Activated CD8-positive, alpha-beta memory T cell treated with anti-CD3 and anti-CD28 coated beads, Interleukin-2, amount 50 U/mL, for 1 hour (primary cell): ENCODE data around the gene FBXO24.
"Not testable (repeated sequence)": the region's sequence is repeated elsewhere in the genome, so short reads cannot be mapped to it uniquely, and the experiment has no call there.

Experiments used
- DNase-seq: peaks from one replicate; pipeline ENCODE4 v3.0.0-alpha.2; 2020; ENCODE audit errors: extremely low read depth

The FBXO24 gene, protein sequence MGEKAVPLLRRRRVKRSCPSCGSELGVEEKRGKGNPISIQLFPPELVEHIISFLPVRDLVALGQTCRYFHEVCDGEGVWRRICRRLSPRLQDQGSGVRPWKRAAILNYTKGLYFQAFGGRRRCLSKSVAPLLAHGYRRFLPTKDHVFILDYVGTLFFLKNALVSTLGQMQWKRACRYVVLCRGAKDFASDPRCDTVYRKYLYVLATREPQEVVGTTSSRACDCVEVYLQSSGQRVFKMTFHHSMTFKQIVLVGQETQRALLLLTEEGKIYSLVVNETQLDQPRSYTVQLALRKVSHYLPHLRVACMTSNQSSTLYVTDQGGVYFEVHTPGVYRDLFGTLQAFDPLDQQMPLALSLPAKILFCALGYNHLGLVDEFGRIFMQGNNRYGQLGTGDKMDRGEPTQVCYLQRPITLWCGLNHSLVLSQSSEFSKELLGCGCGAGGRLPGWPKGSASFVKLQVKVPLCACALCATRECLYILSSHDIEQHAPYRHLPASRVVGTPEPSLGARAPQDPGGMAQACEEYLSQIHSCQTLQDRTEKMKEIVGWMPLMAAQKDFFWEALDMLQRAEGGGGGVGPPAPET

DNA sequence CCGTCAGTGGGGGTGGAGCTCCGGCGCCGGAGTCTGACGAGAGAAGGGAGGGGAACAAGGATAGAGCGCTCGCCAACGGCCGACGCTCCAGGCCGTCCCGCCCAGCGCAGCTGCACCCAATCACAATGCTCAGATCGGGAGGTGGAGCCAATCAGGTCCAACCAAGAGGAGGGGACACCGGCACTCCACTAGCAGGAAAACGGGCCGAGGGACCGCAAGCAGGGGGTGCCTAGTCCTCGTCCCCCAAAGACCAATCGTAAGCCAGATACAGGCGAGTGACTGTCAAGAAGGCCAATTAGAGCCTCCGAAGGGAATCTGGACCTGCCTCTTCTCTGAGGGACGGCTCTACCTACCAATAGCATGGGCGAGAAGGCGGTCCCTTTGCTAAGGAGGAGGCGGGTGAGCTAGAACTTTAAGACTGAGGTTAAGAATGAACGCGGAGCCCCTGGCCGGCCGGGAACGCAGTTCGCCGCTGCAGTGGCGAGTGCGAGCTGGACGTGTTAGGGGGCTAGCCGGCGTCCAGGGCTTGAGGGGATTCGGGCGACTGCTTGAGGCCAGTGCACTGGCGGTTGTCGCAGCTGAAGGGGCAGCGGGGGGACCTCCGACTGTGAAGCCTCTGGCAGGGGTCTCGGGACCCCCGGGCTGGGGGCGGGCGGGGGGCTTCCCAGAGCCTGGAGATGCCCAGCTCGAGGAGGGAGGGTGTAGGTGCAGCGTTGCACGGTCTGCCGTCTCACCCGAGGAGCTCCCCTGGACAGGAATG is at the start of gene FBXO24:
TSS of gene FBXO24 (plus strand) at position 63 of the 760 bp plus-strand sequence. CDS start at position 361, 298 bp downstream.
- peak; percentile 99 for DNase-seq

DNA sequence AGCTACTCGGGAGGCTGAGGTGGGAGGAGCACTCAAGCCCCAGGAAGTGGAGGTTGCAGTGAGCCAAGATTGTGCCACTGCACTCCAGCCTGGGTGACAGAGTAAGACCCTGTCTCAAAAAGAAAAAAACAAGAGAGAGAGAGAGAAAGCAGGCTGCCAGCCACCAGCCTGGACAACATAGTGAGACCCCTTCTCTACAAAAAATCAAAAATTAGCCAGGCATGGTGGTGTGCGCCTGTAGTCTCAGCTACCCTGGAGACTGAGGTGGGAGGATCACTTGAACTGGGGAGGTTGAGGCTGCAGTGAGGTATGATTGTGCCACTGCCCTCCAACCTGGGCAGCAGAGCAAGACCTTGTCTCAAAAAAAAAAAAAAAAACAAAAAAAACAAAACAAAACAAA is 49.4 kb upstream of the FBXO24 start:
- DNase-seq, result not testable (repeated sequence)

DNA sequence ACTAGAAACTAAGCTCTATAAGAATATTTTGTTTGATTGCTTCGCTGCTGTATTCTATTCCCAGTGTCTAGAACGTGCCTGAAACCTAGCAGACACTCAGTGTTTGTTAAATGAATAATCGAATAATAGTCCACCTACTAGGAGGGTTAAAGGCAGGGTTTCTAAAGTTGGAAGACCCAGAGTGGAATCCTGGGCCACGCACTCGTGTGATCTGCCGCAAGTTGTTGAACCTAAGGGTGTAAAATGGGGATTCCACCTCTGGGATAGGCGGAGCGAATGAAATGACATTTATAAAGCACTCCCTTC is 47.8 kb upstream of the FBXO24 start:
- no peak for DNase-seq

DNA sequence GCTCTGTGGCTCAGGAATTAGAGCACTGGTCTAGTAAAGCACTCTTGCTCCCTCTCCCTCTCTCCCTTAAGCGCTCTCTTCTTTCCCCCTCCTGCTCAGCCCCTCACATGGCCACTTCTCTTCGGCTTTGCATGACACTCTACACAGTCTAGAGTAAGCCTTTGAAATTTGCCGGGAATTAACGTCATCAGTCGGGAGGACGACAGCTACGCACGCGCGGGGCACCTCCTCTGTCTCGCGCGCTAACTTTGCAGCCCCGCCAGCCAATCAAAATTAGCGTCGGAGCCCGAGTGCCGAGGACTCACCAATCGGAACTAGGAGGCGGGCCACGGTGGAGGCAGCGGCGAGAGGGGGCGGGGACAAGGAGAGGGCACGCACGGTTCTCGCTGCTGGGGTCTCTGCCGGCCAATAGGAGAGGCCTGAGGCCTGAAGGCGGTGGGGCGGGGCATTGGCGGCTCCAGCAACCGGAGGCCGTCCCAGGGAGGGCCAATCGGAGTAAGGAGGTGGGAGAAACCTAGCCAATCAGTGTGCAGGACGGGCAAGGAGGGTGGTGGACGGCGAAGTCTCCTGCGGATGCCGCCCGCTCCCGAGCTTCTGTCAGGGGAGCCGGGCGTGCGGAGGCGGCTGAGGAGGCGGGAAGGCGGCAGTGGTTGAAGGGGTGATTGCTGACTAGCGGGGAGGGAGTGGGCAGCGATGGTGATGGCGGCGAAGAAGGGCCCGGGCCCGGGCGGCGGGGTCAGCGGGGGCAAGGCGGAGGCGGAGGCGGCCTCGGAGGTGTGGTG is 47.3 kb upstream of the FBXO24 start, which contains the start of gene AGFG2:
TSS of gene AGFG2 (plus strand) at position 550 of the 782 bp plus-strand sequence. CDS start at position 694, 144 bp downstream.
- DNase-seq, result peak; percentile 100

DNA sequence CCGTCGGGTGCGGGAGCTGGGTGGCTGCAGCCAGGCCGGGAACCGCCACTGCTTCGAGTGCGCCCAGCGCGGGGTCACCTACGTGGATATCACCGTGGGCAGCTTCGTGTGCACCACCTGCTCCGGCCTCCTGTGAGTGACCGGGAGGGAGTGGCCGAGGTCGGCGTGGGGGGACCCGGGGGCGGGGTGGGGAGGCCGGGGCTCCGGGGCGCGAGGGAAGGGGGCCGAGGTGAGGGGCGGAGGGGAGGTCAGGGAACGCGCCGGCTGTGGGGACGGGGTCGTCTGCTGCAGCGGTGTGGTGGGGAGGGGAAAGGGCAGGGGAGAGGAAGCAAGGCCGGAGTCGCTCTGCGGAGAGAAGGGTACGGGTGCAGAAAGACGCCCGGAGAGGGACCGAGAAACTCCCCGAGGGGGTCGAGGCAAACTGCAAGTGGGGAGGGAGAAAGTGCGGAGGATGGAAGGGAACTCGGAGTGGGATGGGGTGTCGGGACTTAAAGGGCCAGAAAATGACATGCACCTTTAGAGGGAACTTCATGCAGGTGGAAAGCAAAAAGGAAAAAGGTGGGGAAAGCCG is 46.6 kb upstream of the FBXO24 start:
- no peak for DNase-seq

DNA sequence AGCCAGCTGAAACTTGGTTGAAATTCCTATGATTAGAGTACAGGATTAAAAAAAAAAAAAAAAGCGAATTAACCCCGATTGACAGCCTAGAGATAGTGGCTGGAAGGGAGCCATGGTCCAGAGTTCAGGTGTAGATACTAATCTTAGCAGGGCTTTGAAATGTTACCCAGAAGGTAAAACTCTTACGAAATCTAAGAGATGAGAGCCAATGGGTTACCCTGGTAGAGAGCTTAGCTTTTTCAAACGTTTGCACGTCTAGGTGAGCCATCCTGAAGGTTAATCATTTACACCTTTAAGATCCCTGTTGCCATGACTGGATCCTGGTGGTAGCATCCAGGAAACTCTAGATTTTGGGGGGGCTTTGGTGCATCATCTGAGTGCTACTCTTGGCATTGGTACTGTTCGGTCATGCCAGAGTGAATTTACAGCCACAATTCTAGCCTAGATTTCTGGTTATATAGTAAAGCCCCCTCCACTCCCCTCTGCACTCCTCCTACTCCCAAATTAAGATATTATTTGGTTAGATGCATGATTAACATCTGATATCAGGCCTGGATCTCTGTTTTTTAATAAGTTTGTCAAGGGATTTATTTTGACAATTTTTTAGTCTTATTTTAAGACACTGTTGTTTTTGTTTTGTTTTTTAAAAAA is 45.9 kb upstream of the FBXO24 start:
- DNase-seq, result no peak

DNA sequence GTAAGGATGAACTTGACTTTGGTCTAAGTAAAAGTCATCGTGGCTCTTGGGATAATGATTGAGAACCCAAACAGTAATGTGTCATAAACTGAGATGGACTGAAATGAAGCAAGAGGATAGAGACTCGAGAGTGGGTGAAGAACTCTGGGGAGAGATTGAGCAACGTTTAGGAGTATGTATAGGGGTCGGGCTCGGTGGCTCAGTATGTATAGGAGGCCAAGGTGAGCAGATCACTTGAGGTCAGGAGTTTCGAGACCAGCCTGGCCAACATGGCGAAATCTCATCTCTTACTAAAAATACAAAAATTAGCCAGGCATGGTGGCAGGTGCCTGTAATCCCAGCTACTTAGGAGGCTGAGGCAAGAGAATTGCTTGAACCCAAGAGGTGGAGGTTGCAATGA is 44.8 kb upstream of the FBXO24 start:
- not testable (repeated sequence) for DNase-seq

DNA sequence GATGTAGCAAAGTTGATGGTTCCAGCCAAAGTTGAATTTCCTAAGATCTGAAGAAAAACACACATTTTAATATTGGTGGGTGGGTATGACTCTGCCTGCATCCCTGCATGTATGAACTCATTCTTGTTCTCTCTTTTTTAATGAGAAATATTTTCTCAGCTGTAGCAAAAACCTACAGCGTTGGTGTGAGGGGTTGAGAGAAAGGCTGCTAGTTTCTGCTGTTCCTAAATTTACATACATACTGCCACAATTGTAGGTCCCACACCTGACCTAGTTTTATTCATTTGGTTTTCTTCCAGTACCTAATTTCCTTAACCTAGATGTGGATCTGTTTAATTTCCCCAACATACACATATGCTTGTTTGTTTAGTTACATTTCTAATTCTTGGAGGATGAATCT is 42.5 kb upstream of the FBXO24 start:
- DNase-seq, result no peak

DNA sequence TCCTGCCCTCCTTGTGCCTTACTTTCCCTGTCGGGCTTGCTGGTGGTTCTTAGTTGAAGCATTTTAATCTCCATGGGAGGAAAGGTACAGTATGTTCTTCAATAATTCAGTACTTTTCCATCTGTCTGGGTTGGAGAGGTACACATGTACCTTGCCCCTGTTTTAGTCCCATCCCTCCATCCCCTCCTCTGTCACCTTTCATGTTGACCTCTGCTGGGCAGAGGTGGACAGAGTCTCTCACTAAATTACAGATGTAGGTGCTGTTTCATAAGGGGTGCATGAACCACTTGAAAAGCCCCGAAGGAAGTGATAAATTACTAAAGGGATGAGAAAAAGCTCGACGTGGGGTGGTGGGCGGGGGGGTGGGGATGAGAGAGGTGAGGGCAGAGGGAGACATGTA is 41.7 kb upstream of the FBXO24 start:
- DNase-seq, result no peak

DNA sequence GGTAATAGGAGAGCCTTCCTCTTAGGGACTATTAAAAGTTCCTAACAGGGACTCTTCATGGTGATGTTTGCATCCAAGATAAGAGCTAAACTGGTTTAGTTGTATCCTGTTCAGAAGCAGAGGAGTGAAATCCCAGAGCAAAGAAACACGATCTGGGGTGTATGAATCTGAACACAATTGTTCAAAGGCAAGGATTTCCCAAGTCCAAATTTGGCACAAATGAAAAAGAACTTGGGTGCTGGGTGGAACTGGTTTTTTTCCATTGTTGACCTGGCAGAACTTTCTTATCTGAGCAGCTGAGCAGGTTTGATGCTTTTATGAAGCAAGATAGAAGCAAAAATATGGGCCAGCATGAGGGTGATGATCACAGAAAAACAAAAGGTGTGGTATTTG is 41.2 kb upstream of the FBXO24 start:
- DNase-seq, result no peak

DNA sequence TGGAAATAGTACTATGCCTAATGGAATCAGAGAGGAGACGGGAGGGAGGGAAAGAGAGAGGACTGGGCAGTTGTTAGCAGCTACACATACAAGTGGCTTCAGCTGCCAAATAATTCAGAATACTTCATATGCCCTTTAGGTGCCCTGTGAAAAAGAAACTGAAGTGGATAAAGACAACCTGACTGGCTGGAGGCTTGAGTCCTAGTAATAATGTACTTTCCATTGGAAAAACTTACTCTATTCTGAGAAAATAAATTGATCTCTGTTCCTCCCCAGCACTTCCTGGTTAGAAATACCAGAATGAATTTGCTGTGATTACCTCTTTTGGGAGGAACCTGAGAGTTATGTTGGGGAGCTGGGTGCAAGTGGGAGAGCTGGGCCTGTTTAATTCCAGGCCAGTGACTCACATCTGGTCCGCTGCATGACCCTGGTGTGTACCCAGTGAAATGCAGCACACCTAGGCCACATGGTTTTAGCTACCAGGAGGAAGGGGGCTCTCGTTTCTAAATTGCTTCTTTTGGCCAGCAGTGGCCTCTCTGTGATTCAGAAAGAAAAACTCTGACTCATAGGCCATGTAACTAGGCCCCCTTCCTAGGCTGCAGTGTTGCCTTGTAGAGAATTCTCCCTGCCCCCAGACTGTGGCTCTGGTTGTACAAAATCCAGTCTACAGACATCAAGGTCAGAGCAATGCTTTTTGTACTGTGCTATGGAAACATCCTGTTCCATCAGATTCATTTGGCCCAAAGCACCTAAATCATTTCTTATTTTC is 40.6 kb upstream of the FBXO24 start:
- no peak for DNase-seq

DNA sequence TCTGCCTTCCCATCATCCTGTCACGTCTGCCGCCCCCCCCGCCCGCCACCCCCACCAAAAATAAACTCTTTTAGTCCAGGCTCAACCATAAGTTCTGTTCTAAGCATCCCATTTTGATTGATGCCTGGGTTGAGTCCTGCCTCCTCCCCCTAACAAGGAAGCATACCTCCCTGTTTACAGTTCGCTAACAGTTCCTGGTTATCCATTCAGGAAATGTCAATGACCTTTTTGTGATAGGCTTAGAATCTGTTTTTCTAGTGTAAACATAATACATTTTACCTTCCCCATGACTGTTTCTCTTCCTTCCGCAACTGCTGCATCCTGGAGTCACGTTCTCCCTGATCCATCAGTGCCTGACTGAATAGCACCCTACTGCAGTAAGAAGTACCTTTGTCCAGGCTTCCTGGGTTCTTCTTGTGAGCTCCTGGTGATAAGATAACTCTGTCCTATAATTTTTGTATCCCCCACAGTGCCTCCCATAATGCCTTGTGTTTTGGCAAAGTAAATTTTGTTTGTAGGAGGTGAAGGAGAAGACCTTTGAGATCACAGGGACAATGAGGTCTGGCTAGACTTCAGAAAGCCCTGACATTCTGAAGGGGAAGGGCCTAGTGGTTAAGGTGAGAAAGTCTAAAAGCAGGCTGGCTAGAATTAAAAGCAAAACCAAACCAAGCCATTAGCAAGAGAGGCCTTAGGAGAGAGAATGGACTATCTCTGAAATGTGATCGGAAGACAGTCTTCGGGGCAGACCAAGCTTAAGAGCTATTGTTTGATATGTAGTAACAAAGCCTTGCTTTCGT is 39.8 kb upstream of the FBXO24 start:
- no peak for DNase-seq

DNA sequence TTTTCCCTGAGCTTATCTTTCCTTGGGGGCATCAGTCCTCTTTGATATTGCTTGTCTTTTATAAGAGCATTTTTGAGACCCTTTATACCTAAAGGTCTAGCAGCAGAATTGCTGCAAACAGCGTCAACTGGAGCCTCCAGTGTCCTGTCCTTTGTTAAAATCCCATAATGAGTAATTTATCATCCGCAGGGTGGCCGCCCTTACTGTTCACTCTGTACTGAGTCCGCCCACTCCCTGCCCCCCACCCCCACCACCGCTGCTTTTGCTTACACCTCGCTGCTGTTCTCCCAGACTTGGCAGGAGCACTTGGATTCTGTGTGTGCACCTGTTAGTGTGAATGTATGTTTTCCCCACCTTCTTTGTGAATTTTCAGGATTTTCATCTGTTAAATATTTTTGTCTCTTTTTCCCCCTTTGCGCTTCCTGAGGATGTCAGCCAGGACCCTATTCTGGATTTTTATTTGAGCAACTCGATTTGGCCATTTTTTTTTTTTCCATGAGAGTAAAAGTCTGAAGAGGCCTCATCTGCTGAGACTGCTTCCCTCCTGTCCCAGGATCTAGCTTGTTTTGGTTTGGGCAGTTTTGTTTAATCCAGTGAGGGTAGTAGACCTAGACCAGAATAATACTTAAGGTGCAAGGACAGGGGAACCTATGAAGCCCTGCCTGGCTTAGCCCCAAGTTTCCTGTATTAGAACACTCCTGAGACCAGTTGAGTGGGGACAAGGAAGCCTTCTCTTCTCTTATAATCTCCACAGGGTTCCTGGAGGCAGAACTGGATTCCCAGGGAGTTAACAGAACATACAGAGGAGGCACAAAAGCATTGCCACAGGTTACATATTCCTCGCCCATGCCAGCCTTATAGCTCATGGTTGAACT is 39.0 kb upstream of the FBXO24 start:
- DNase-seq, result no peak

DNA sequence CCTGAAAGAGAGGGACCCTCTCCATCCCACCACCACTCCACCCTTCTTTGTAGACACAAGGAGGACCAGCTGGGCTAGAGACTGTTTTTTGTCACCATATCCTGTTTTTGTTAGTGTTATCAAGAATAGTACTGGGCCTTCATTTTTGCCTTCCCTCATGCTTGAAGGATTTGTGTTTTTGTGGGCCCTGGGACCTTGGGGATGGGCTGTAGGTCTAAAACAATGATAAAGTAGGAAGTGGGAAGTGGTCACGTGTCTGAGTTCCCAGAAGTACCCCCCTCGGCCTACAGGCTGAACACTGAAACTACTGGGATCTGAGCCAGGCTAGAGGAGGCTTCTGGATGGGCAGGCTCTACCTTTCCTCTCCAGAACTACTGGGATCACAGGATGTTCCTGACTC is 38.3 kb upstream of the FBXO24 start:
- DNase-seq, result no peak

DNA sequence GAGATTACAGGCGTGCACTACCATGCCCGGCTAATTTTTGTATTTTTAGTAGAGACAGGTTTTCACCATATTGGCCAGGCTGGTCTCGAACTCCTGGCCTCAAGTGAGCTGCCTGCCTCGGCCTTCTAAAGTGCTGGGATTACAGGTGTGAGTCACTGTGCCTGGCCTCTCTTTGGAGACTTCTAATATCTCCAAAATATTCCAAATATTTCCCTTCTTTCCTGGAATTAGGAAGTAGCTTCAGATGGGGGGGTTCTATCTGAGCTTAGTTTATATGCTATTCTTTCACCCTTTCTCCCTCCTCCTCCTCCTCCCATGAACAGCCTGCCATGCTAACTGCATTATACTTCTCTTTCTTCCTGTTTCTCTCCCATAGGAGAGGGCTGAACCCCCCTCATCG is 37.7 kb upstream of the FBXO24 start:
- DNase-seq, result not testable (repeated sequence)

DNA sequence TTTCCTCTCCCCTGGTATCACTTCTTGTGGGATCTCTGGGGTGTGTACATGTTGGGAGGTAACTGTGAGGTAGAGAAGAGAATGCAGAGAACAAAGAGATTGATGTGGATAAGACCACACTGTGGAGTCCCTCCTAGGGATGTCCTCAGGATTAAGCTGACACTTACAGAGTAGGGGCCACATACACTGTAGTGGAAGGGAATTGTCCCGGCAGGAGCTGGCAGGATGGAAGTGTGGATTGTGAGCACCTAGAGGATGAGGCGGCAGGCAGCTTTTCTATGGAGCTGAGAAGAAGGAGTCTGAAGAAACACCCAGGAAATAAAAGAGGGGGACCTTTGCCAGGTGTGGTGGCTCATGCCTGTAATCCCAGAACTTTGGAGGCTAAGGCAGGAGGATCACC is 33.6 kb upstream of the FBXO24 start:
- no peak for DNase-seq

DNA sequence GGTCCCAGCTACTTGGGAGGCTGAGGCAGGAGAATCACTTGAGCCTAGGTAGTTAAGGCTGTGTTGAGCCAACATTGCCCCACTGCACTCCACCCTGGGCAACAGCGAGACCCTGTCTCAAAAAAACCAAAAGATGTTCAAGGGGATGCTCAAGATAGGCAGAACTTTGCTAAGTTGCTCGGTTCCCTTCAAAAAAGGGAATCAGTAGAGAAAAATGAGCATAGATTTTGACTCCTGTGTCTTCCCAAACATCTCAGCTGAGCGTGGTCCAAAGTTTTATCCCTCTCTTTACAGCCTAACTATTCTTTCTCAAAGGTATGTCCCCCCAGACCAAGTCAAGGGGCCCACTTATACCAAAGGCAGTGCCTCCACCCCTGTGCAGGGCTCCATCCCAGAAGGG is 33.1 kb upstream of the FBXO24 start:
- DNase-seq, result no peak

DNA sequence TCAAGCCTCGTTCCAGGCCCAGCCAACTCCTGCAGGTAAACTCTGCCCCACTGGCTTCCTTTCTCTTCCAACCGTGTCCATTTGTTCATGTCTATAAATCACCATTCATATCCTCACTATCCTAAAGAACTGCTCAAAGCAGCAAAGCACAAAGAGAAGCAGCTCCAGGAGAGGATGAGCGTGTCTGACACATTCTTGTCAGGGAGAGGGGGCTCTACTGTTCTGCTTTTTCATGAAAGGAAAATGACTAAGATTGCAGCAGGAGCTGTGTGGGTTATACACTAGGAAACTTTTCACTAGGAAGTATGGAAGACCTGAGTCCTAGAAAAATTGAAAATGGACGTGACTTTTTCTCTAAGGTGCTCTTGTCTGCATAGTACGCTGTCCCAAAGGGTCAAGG is 30.4 kb upstream of the FBXO24 start:
- no peak for DNase-seq

DNA sequence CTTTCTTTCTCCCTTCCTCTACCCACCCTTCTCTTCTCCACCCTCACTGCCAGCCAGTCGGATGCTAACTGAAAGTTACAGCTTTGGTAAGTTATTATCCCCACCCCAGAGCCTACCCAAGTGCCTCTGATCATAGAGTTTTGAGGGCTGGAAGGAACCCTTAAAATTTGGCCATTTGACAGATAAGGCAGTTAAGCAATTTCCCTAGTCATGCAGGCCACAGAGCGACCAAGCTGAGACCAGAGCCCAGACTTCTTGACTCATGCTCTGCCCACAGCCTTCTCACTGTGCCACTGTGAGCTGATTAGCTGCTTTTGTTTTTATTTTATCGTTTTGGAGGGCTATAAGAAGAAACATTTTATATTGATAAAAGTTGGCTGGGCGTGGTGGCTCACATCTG is 29.6 kb upstream of the FBXO24 start:
- DNase-seq, result no peak
